SK-N-SH (cell line): ENCODE measurements around the gene RPL27.

ENCODE experiments used
- CTCF ChIP-seq: fragments of 200-600 bp; sonication (generic); IDR thresholded peaks from 2 replicates; pipeline ENCODE4 v1.6.1; 2017; ENCODE audit warnings: antibody characterized with exemption, mild to moderate bottlenecking, moderate library complexity
- TF ChIP-seq, protein P1 (sequence below): fragments of 150-350 bp; IDR thresholded peaks from 2 replicates; pipeline ENCODE4 v1.6.1; 2016; ENCODE audit warnings: mild to moderate bottlenecking, low read depth, low read length

DNA sequence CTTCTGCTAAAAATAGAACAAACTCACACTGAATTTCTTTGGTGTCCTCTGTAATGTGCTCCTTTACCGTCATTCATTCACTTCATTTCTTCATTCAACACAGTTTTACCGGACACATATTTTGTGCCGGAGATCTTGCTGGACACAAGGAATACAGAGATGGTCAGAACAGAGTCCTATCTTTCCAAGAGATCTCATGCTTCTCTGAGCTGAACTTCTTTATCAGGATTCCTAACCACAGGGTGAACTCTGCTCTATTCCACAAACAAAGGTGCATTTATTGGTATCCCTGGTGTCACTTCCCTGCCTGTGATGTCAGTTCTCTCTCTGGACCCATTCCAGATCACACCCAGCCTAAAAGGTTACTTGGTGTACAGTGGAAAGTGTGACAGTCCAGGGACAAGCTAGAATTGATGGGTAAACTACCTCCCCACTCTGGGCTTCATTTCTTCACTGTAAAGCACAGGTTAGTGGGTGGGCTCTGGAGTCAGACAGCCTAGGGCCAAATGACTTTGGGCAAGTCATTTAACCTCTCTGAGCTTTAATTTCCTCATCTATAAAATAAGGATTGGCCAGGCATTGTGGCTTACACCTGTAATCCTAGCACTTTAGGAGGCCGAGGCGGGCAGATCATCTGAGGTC lies 12.6 kb downstream of the RPL27 start:
- TF ChIP-seq CTCF, result no peak
- TF ChIP-seq, protein P1, sequence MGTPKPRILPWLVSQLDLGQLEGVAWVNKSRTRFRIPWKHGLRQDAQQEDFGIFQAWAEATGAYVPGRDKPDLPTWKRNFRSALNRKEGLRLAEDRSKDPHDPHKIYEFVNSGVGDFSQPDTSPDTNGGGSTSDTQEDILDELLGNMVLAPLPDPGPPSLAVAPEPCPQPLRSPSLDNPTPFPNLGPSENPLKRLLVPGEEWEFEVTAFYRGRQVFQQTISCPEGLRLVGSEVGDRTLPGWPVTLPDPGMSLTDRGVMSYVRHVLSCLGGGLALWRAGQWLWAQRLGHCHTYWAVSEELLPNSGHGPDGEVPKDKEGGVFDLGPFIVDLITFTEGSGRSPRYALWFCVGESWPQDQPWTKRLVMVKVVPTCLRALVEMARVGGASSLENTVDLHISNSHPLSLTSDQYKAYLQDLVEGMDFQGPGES, result no peak
